NCI-H187 treated with DMSO at 0.1 percent for 48 hours (cell line): ENCODE measurements around the gene FIGN.
A peak's percentile ranks its signal among the peaks of the same experiment; 100 is the strongest.

Source experiments
- DNase-seq: peaks from one replicate; lab custom pipeline; 2025; lab: John Stamatoyannopoulos, UW

Gene FIGN

GRCh38 chr2:163563336-163563735, 172.5 kb downstream of the FIGN start:
- no peak for DNase-seq

DNA sequence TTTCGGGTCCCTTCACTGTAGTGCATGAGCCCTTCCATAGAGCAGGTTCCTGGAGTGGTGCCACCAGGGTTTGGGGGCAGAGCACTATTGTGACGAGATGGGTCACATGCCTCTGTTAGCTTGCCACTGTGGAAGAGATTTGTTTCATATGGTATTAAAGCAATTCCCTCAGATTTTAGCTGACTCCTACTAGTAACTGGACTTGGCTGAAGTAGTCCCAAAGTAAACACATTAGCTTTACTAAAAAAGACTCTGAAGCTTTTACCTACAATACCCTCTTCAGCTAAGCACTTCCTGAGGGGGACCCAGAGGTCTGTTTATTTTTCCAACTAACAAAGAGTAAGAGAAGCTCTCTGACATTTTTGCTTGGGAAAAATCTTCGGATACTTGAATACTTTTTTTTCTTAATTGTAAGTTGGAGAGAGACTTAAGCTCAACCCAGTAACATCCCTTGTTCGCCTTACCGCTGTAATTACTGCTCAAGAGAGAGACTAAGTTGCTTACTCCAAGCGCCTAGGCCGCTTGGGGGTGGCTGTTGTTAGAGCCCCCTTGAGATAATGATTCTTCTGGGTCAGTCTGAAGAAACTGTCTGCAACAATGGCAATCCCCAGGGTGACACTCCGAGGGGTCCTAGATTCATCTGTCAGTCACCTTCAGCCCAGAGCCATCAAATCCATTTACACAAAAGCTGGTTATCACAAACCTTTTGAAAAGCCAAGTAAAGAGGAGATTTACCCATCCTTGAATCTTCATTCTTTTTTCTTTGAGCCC, 177.4 kb downstream of the FIGN start:
- DNase-seq = peak; percentile 31

DNA sequence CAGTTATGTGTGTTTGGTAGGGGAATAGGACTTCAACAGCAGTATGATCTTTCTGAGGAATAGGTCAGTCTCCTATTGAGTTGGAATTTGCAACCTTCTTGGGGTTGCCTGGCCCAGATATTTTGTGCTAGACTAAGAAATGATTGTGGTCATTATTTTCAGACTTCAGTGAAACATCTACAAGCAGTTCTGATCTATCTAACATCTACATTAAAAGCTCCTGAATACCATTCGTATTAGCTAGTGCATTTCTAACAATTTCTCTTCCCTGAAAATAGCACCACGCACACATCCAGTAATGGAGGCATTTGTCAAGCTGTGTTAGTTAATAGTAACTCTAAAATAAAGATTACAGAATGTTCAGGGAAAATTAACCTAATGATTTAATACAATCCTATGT, 179.3 kb downstream of the FIGN start:
- DNase-seq = no peak

- no peak for DNase-seq
Measured at GRCh38 chr2:163554864-163555263, 180.9 kb downstream of the FIGN start.

GRCh38 chr2:163553601-163554000, 182.2 kb downstream of the FIGN start:
- DNase-seq = no peak

GRCh38 chr2:163552758-163553157, 183.1 kb downstream of the FIGN start:
- DNase-seq = no peak

GRCh38 chr2:163551616-163552373, 184.0 kb downstream of the FIGN start:
- DNase-seq = no peak

DNA sequence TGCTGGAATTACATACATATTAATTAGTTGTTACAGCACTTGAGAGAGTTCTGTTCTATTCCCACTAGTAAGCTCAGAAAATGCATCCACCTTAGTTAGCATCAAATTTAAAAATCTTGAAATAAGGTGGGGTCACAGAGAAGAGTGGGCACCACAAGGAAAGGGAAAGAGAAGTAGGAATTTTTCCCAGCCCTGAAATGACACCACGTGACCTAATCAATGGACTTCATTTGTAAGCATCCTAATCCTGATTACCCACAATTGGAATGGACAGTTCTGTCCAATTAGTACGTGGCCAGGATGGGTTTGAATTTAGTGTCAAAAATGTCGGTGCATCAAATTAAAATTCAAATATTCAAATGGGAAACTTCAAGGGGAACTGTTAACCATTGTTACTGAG, 186.8 kb downstream of the FIGN start:
- DNase-seq = no peak
